GM21528 (cell line): ENCODE results near the gene ORAI3.
"Not testable (repeated sequence)": the region's sequence is repeated elsewhere in the genome, so short reads cannot be mapped to it uniquely, and the experiment has no call there.

Experiments used
- ATAC-seq: cut with Tn5 transposase; IDR thresholded peaks from one replicate; pipeline ENCODE4 v1.9.1; 2021; ENCODE audit warnings: mild to moderate bottlenecking, moderate library complexity; ENCODE audit not compliant: unreplicated experiment, low FRiP score

ORAI3 gene

GRCh38 chr16:30923554-30924075 lies 25.3 kb upstream of the ORAI3 start, which contains the start of gene FBXL19:
FBXL19 (plus strand) TSS chr16:30923572; CDS start chr16:30925755, 2,183 bp downstream.
- ATAC-seq, result no peak

- ATAC-seq, result no peak
Measured at GRCh38 chr16:30924076-30924912, 24.6 kb upstream of the ORAI3 start.

GRCh38 chr16:30924913-30925631 lies 23.8 kb upstream of the ORAI3 start:
- ATAC-seq, result no peak

- ATAC-seq, result no peak
Measured at GRCh38 chr16:30925632-30925987, 23.3 kb upstream of the ORAI3 start.

- no peak for ATAC-seq
Measured at GRCh38 chr16:30925995-30926811, 22.7 kb upstream of the ORAI3 start.

GRCh38 chr16:30926937-30927788 lies 21.7 kb upstream of the ORAI3 start:
- ATAC-seq, result no peak

- ATAC-seq, result no peak
Measured at GRCh38 chr16:30927789-30928378, 21.0 kb upstream of the ORAI3 start.

- no peak for ATAC-seq
Measured at GRCh38 chr16:30928390-30928789, 20.5 kb upstream of the ORAI3 start.

- ATAC-seq, result no peak
Measured at GRCh38 chr16:30929167-30929566, 19.7 kb upstream of the ORAI3 start.

- ATAC-seq, result no peak
Measured at GRCh38 chr16:30930160-30930571, 18.7 kb upstream of the ORAI3 start.

GRCh38 chr16:30931068-30931650 lies 17.7 kb upstream of the ORAI3 start:
- ATAC-seq, result no peak

- ATAC-seq, result no peak
Measured at GRCh38 chr16:30934827-30935557, 13.9 kb upstream of the ORAI3 start.

- no peak for ATAC-seq
Measured at GRCh38 chr16:30937692-30938091, 11.2 kb upstream of the ORAI3 start.

GRCh38 chr16:30939571-30939970 lies 9.3 kb upstream of the ORAI3 start:
- ATAC-seq, result not testable (repeated sequence)

- no peak for ATAC-seq
Measured at GRCh38 chr16:30941600-30942425, 7.1 kb upstream of the ORAI3 start.

GRCh38 chr16:30942426-30942806 lies 6.5 kb upstream of the ORAI3 start:
- no peak for ATAC-seq

- ATAC-seq, result no peak
Measured at GRCh38 chr16:30944352-30944751, 4.5 kb upstream of the ORAI3 start.
